GM12878 (cell line): ENCODE data around the gene TLR9. TPM values are rescaled to one million over a fixed set of nuclear protein-coding genes. Genes with fewer than 3 reads are reported as not detected.

ENCODE experiments used
- ATAC-seq: fragments of 200-7000 bp; cut with Tn5 transposase; 3 replicates; pipeline ENCODE4 v1.9.1; 2020; ENCODE audit warnings: mild to moderate bottlenecking, moderate library complexity
- BruUV-seq: library from RNA; stranded (reverse); fragments of 400-500 nt; replicated peaks from 2 replicates; lab custom pipeline; 2021; lab: Mats Ljungman, UMichigan
- CTCF ChIA-PET: fragments of 300-600 bp; sonication (Branson Sonifier 250); formaldehyde crosslinking; extraction: SDS; loops from one replicate; lab custom pipeline; 2021; ENCODE audit warnings: inconsistent platforms; lab: Yijun Ruan, JAX
- POLR2A ChIA-PET: fragments of 350-600 bp; formaldehyde crosslinking; extraction: SDS; loops from one replicate; lab custom pipeline; 2021; ENCODE audit warnings: inconsistent platforms; lab: Charles Lee
- RAD21 ChIA-PET: fragments of 300-600 bp; sonication (Branson Sonifier 250); formaldehyde crosslinking; loops from one replicate; lab custom pipeline; 2023; ENCODE audit warnings: antibody characterized with exemption; ENCODE audit not compliant: unreplicated experiment; lab: Charles Lee
- SMC1A ChIA-PET: fragments of 300-600 bp; sonication (Branson Sonifier 250); formaldehyde crosslinking; loops from one replicate; lab custom pipeline; 2023; ENCODE audit not compliant: unreplicated experiment, uncharacterized antibody; lab: Charles Lee
- DNase-seq: peaks from one replicate; pipeline ENCODE4 v3.0.0-alpha.2; 2011; ENCODE audit warnings: low read depth, low spot score
- FAIRE-seq: peaks from 3 replicates; lab custom pipeline; 2011; peaks lifted over from hg19 to GRCh38; lab: Jason Lieb, UNC
- H2AFZ ChIP-seq: 2 replicates; pipeline ENCODE4 v1.6.0; 2011; ENCODE audit warnings: low read depth, low read length, control low read depth; ENCODE audit not compliant: control insufficient read depth
- H3K27ac ChIP-seq: 2 replicates; pipeline ENCODE4 v1.5.1; 2011; ENCODE audit warnings: control low read depth; ENCODE audit not compliant: control insufficient read depth, insufficient read depth
- H3K27me3 ChIP-seq, 2 experiments: replicated peaks in 1 of 2; 2 replicates each; pipeline versions ENCODE4 v1.6.0 to v1.6.1; 2011; ENCODE audit warnings: low read length in 1 of 2; ENCODE audit not compliant: control insufficient read depth in 2 of 2, insufficient read depth in 2 of 2
- H3K36me3 ChIP-seq, 2 experiments: 2 replicates each; pipeline ENCODE4 v1.5.1; 2011; ENCODE audit warnings: low read length in 1 of 2; ENCODE audit not compliant: control insufficient read depth in 2 of 2, insufficient read depth in 2 of 2
- H3K4me1 ChIP-seq: 2 replicates; pipeline ENCODE4 v1.6.1; 2011; ENCODE audit warnings: mild to moderate bottlenecking, low read length, moderate library complexity, mixed read lengths; ENCODE audit not compliant: control insufficient read depth, insufficient read depth
- H3K4me2 ChIP-seq: 2 replicates; pipeline ENCODE4 v1.6.0; 2011; ENCODE audit warnings: control low read depth; ENCODE audit not compliant: control insufficient read depth, insufficient read depth
- H3K4me3 ChIP-seq: fragments of 200-600 bp; sonication (generic); 2 replicates; pipeline ENCODE4 v1.5.1; 2016
- H3K79me2 ChIP-seq: 2 replicates; pipeline ENCODE4 v1.6.0; 2011; ENCODE audit warnings: low read length; ENCODE audit not compliant: control insufficient read depth, insufficient read depth
- H3K9ac ChIP-seq: 2 replicates; pipeline ENCODE4 v1.8.0; 2011; ENCODE audit warnings: low read length, control low read depth, mixed read lengths; ENCODE audit not compliant: control insufficient read depth, insufficient read depth
- H3K9me3 ChIP-seq: replicated peaks from 3 replicates; pipeline ENCODE4 v1.5.1; 2011; ENCODE audit warnings: mild to moderate bottlenecking, low read length; ENCODE audit not compliant: control insufficient read depth, insufficient read depth
- H4K20me1 ChIP-seq: 2 replicates; pipeline ENCODE4 v1.6.0; 2011; ENCODE audit not compliant: control insufficient read depth, insufficient read depth
- BHLHE40 ChIP-seq, 2 experiments: fragments of 450-650 bp in 1 of 2; IDR thresholded peaks; 2 replicates each; pipeline ENCODE4 v1.6.1; 2011 to 2017; ENCODE audit warnings: low read depth in 2 of 2, borderline replicate concordance in 1 of 2, improper control_type of control experiment in 1 of 2, low read length in 1 of 2, mild to moderate bottlenecking in 1 of 2
- CTCF ChIP-seq, 3 experiments: IDR thresholded peaks in 2 of 3; conservative IDR thresholded peaks in 1 of 3; 2 replicates each; pipeline ENCODE4 v1.5.1; 2011; ENCODE audit warnings: low read depth in 3 of 3, low read length in 3 of 3, mild to moderate bottlenecking in 3 of 3, control low read depth in 2 of 3, moderate library complexity in 2 of 3, inconsistent platforms in 1 of 3, mixed read lengths in 1 of 3; ENCODE audit not compliant: control insufficient read depth in 2 of 3, insufficient read depth in 1 of 3; ENCODE audit errors: extremely low read depth in 1 of 3
- ELK1 ChIP-seq: IDR thresholded peaks from 2 replicates; pipeline ENCODE4 v1.6.1; 2012; ENCODE audit warnings: low read depth, low read length, improper control_type of control experiment
- GATAD2B ChIP-seq: fragments of 450-650 bp; conservative IDR thresholded peaks from 2 replicates; pipeline ENCODE4 v1.6.1; 2017; ENCODE audit warnings: low read depth, mild to moderate bottlenecking, moderate library complexity
- HDGF ChIP-seq: fragments of 450-650 bp; IDR thresholded peaks from 2 replicates; pipeline ENCODE4 v1.6.1; 2016; ENCODE audit warnings: antibody characterized with exemption
- IKZF2 ChIP-seq, 2 experiments: fragments of 450-650 bp; IDR thresholded peaks; 2 replicates each; pipeline ENCODE4 v1.6.1; 2017; ENCODE audit warnings: mild to moderate bottlenecking in 2 of 2, moderate library complexity in 2 of 2
- KLF5 ChIP-seq: fragments of 450-650 bp; IDR thresholded peaks from 2 replicates; pipeline ENCODE4 v1.6.1; 2014; ENCODE audit warnings: mild to moderate bottlenecking; ENCODE audit not compliant: partially characterized antibody
- RAD21 ChIP-seq: IDR thresholded peaks from 2 replicates; pipeline ENCODE4 v1.6.1; 2011; ENCODE audit warnings: mild to moderate bottlenecking, low read depth, low read length, moderate library complexity; ENCODE audit not compliant: insufficient read depth
- RB1 ChIP-seq: fragments of 450-650 bp; formaldehyde crosslinking; IDR thresholded peaks from 2 replicates; pipeline ENCODE4 v1.6.1; 2017; ENCODE audit warnings: mild to moderate bottlenecking, borderline replicate concordance
- RELA ChIP-seq: fragments of 450-650 bp; IDR thresholded peaks from 2 replicates; pipeline ENCODE4 v1.8.0; 2014; ENCODE audit warnings: borderline replicate concordance; ENCODE audit not compliant: partially characterized antibody
- REST ChIP-seq: IDR thresholded peaks from 2 replicates; pipeline ENCODE4 v1.6.1; 2012; ENCODE audit warnings: mild to moderate bottlenecking, low read depth, low read length
- SMC3 ChIP-seq: IDR thresholded peaks from 2 replicates; pipeline ENCODE4 v1.6.1; 2011; ENCODE audit warnings: low read length, improper control_type of control experiment, borderline replicate concordance
- SP1 ChIP-seq: IDR thresholded peaks from one replicate; pipeline ENCODE4 v1.6.1; 2011; ENCODE audit warnings: low read depth, low read length
- WGBS: methylation state at CpG from one replicate; pipeline ENCODE4 v1.1.6; 2016; ENCODE audit warnings: low lambda C conversion rate; ENCODE audit not compliant: insufficient replicate concordance, insufficient coverage; ENCODE audit errors: missing lambda C conversion rate; 5-methylcytosine and 5-hydroxymethylcytosine counted together
- in situ Hi-C: fragments of 300-500 bp; cut with MboI; formaldehyde crosslinking; loops from 9 replicates; pipeline ENCODE4 v1.14.3; 2018; ENCODE audit warnings: mixed read lengths
- intact Hi-C: fragments of 100-400 bp; cut with micrococcal nuclease; formaldehyde crosslinking; loops from one replicate; pipeline ENCODE4 v1.14.2; 2022; ENCODE audit not compliant: unreplicated experiment
- polyA plus RNA-seq, 11 experiments: library from polyadenylated mRNA; depleted of rRNA in 4 of 11; unstranded in 6 of 11; stranded (reverse) in 5 of 11; fragments of >200 nt; fragmentation: Nextera tagmentation in 4 of 11; fragmentation: Illumina TruSeq in 1 of 11; extraction: Ambion mirVana in 4 of 11; extraction: Trizol in 1 of 11; gene quantifications; 1 replicate in 1 of 11; 2 replicates in 10 of 11; pipeline versions ENCODE4 v1.2.1 to v1.2.3, GENCODE V29; 2011 to 2016; ENCODE audit warnings: inconsistent platforms in 2 of 11, missing spikeins in 2 of 11, low read depth in 1 of 11
- total RNA-seq, 4 experiments: library from RNA; depleted of rRNA in 3 of 4; stranded (reverse); fragments of >200 nt in 3 of 4; fragmentation: Illumina TruSeq in 1 of 4; extraction: Trizol in 1 of 4; gene quantifications; 2 replicates each; pipeline versions ENCODE4 v1.2.1 to v1.2.3, GENCODE V29; 2013 to 2021

TLR9 gene
- total and polyA plus RNA-seq, 10 of the 15 experiments (the other 5 are each of a cell fraction or from before 2014, with no cell fraction given) = 0.10 to 4.8 (median 0.53) TPM; not detected in 1

- TF ChIP-seq KLF5 = no peak
- TF ChIP-seq, all 136 proteins: peak for 0
These were observed 4.3 kb downstream of the TLR9 start (continued) for GRCh38 chr3:52221141-52221562.

GRCh38 chr3:52220380-52221026 lies 4.9 kb downstream of the TLR9 start:
- Histone ChIP-seq H3K4me2 (no peak overlapping the region), H3K4me1 (peaks cover 25% of the 10 kb centered on the region), H2AFZ (no peak overlapping the region), H3K9ac (no peak overlapping the region), H4K20me1 (no peaks in the 10 kb centered on the region), H3K4me3 (no peak overlapping the region), H3K27me3 (no peaks in the 10 kb centered on the region), H3K36me3 (peaks cover 2 to 3% of the 10 kb centered on the region in 2 experiments; a peak in 3 of 4 replicates), H3K79me2 (peaks cover 3% of the 10 kb centered on the region), H3K9me3 (no peaks in the 10 kb centered on the region), H3K27ac (no peak overlapping the region)
- ATAC-seq = peak; percentile 95
- in situ Hi-C loops = no loop called here
- ChIA-PET CTCF (interaction anchor here (0.7 to 8.5 kb wide), 38 partner anchors 10 to 233 kb away, joined by 3 to 129 read pairs (median 6); partner anchors contain the start of genes ALAS1, SEMA3G, TNNC1 and TWF2), POLR2A (interaction anchor here (0.6 to 1.5 kb wide), 9 partner anchors 13 to 164 kb away, joined by 3 to 10 read pairs (median 3); partner anchors contain the start of genes GLYCTK and WDR82), SMC1A (interaction anchor here (0.7 to 10.5 kb wide), 20 partner anchors 9 to 228 kb away, joined by 3 to 112 read pairs (median 4); no protein-coding TSS in a partner anchor), RAD21 (interaction anchor here (0.7 to 4.9 kb wide), 28 partner anchors 11 to 228 kb away, joined by 3 to 53 read pairs (median 4); partner anchors contain the start of genes DUSP7, PPM1M and TWF2)
- 22% methylated on average over 9 of the region's 9 CpGs for WGBS
- FAIRE-seq = peak; percentile 94
- no peak for DNase-seq
- no TSS peak for BruUV-seq
- intact Hi-C loops = loop anchor here (1.0 to 5.0 kb wide), 3 partner anchors 119 to 227 kb away; partner anchors contain the start of gene SEMA3G
- TF ChIP-seq REST = no peak
- peak; percentile 92 to 96 (median 93) for TF ChIP-seq CTCF (IDR thresholded peaks at IDR 0.05 in 2 of 3, conservative IDR thresholded peaks at IDR 0.05 in 1 of 3; ENCODE audit: control insufficient read depth in 2 of 3, extremely low read depth in 1 of 3, insufficient read depth in 1 of 3, low read depth in 3 of 3, low read length in 3 of 3)
- no peak for TF ChIP-seq SP1
- no peak for TF ChIP-seq ELK1
- TF ChIP-seq SMC3 = peak; percentile 95
- TF ChIP-seq BHLHE40 (IDR thresholded peaks at IDR 0.05; ENCODE audit: borderline replicate concordance in 1 of 2, low read depth in 2 of 2, low read length in 1 of 2) = 0 out of 4 replicates have a peak, but pooled peaks of 1 of the 2 experiments have one; percentile 24
- TF ChIP-seq GATAD2B = 0 out of 2 replicates have a peak, but pooled peaks have one; percentile 32
- peak; percentile 83 for TF ChIP-seq RAD21
- peak; percentile 49 for TF ChIP-seq RELA
- 0 out of 2 replicates have a peak, but pooled peaks have one; percentile 47 for TF ChIP-seq HDGF
- TF ChIP-seq IKZF2 (IDR thresholded peaks at IDR 0.05) = 0 out of 4 replicates have a peak, but pooled peaks of 1 of the 2 experiments have one; percentile 9
- TF ChIP-seq RB1 = 0 out of 2 replicates have a peak, but pooled peaks have one; percentile 31
